ENCODE results near the gene CDC42EP3.

Gene CDC42EP3

DNA sequence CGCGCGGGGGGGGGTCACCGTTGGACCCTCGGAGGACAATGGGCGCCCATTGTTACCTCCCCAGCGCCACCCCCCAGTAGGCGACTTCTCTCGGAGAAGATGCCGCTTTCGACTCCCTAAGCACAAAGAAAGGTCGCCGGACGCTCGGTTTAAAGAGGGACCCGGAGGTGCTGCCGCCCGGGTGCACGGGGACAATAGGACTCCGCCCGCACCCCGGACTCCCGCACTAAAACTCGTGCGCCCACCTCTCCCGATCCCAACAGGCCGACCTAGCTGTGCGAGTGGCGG is 318 bp upstream of the CDC42EP3 start:
- Mint-ChIP-seq H3K36me3 (ENCODE audit: low read depth) (peaks cover 44% of the 10 kb centered on the region), H3K9me3 (no peaks in the 10 kb centered on the region), H3K4me1 (ENCODE audit: low read depth) (peaks cover 58% of the 10 kb centered on the region), H3K27me3 (no peaks in the 10 kb centered on the region), H3K27ac (peak overlapping the region; percentile 91), H3K4me3 (peak overlapping the region; percentile 84)
- DNase-seq = no peak

DNA sequence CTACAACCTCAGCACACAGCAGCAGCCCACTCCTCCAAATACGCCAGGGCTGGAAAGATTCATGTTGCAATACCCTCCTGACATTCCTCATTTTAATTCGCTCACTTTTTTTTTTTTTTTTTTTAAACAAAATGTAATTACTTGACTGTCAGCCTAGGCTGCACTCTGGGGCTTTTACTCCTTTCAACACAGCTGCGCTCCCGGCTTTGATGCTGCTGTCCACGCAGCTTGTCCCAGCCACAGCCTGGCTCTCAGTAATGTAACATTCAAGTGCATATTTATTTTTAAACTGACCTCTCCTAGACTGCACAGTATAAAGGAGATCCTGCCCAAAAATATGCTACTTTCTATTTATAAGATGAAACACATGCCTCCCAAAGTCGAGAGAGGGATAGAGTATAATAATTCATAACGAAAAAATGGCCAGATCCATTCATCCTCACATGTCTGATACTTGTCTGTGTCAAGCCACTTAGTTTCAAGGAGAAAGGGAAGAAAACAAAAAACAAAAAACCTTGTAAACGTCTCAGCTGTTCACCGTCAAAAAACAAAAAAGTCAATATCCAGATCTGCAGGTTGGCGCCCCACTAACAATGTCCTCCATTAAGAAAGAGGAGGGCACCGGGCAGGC is 949 bp downstream of the CDC42EP3 start:
- Mint-ChIP-seq H3K36me3 (ENCODE audit: low read depth) (peaks cover 56% of the 10 kb centered on the region), H3K27me3 (no peaks in the 10 kb centered on the region), H3K4me3 (peak overlapping the region; percentile 96), H3K27ac (peak overlapping the region; percentile 96), H3K4me1 (ENCODE audit: low read depth) (peaks cover 59% of the 10 kb centered on the region), H3K9me3 (no peaks in the 10 kb centered on the region)
- DNase-seq = no peak

DNA sequence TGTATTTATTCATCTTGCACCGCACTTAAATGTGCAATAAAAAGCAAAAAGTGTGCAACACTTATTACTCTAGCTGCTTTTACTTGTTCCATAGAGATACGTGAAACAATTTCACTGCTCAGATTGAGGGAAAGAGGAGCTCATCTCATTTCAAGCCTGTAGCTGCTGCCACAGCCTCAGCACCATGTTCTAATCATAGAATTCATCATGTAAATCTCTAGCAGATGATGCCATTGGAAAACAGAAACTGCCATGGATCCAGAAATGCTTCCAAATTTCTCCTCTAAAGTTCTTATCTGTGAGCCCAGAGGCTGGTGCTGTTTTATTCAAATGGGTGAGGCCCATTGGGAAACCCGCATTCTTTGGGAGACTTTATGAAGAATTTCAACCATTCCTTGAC is 2.0 kb downstream of the CDC42EP3 start:
- peak overlapping the region; percentile 96 for H3K4me3 Mint-ChIP-seq
- peak overlapping the region; percentile 96 for H3K27ac Mint-ChIP-seq
- H3K27me3 Mint-ChIP-seq = no peaks in the 10 kb centered on the region
- DNase-seq = no peak
- H3K4me1 Mint-ChIP-seq (ENCODE audit: low read depth) = peaks cover 62% of the 10 kb centered on the region
- no peaks in the 10 kb centered on the region for H3K9me3 Mint-ChIP-seq
- peaks cover 64% of the 10 kb centered on the region for H3K36me3 Mint-ChIP-seq (ENCODE audit: low read depth)

GRCh38 chr2:37667704-37668103 is 3.7 kb downstream of the CDC42EP3 start:
- H3K27ac Mint-ChIP-seq = peak overlapping the region; percentile 71
- no peaks in the 10 kb centered on the region for H3K9me3 Mint-ChIP-seq
- DNase-seq = no peak
- peak overlapping the region; percentile 96 for H3K4me3 Mint-ChIP-seq
- peaks cover 80% of the 10 kb centered on the region for H3K36me3 Mint-ChIP-seq (ENCODE audit: low read depth)
- H3K4me1 Mint-ChIP-seq (ENCODE audit: low read depth) = peaks cover 70% of the 10 kb centered on the region
- no peaks in the 10 kb centered on the region for H3K27me3 Mint-ChIP-seq

- DNase-seq = no peak
- peaks cover 85% of the 10 kb centered on the region for H3K36me3 Mint-ChIP-seq (ENCODE audit: low read depth)
- no peaks in the 10 kb centered on the region for H3K9me3 Mint-ChIP-seq
- H3K27me3 Mint-ChIP-seq = no peaks in the 10 kb centered on the region
- no peak overlapping the region for H3K4me3 Mint-ChIP-seq
- peaks cover 76% of the 10 kb centered on the region for H3K4me1 Mint-ChIP-seq (ENCODE audit: low read depth)
- peak overlapping the region; percentile 78 for H3K27ac Mint-ChIP-seq
Observed at GRCh38 chr2:37666772-37667171, 4.7 kb downstream of the CDC42EP3 start.

- DNase-seq = no peak
- peak overlapping the region; percentile 77 for H3K27ac Mint-ChIP-seq
- H3K4me1 Mint-ChIP-seq (ENCODE audit: low read depth) = peaks cover 85% of the 10 kb centered on the region
- H3K27me3 Mint-ChIP-seq = no peaks in the 10 kb centered on the region
- no peaks in the 10 kb centered on the region for H3K9me3 Mint-ChIP-seq
- peaks cover 91% of the 10 kb centered on the region for H3K36me3 Mint-ChIP-seq (ENCODE audit: low read depth)
- peak overlapping the region; percentile 2 for H3K4me3 Mint-ChIP-seq
Observed at GRCh38 chr2:37665604-37666362, 5.7 kb downstream of the CDC42EP3 start.

- Mint-ChIP-seq H3K36me3 (ENCODE audit: low read depth) (peaks cover 91% of the 10 kb centered on the region), H3K9me3 (no peaks in the 10 kb centered on the region), H3K4me3 (no peak overlapping the region), H3K27ac (peak overlapping the region; percentile 82), H3K27me3 (no peaks in the 10 kb centered on the region), H3K4me1 (ENCODE audit: low read depth) (peaks cover 91% of the 10 kb centered on the region)
- no peak for DNase-seq
Observed at GRCh38 chr2:37665043-37665442, 6.4 kb downstream of the CDC42EP3 start.

DNA sequence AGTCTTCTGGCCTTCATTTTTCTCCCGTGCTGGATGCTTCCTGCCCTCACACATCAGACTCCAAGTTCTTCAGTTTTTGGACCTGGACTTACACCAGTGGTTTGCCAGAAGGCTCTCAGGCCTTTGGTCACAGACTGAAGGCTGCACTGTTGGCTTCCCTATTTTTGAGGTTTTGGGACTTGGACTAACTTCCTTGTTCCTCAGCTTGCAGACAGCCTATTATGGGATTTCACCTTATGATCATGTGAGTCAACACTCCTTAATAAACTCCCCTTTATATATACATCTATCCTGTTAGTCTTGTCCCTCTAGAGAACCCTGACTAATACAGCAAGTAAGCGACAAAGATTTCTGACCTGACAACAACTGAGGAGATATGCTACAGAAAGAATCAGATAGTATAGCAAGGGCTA is 7.2 kb downstream of the CDC42EP3 start:
- peaks cover 91% of the 10 kb centered on the region for H3K36me3 Mint-ChIP-seq (ENCODE audit: low read depth)
- DNase-seq = no peak
- H3K9me3 Mint-ChIP-seq = no peaks in the 10 kb centered on the region
- H3K4me3 Mint-ChIP-seq = no peak overlapping the region
- peaks cover 91% of the 10 kb centered on the region for H3K4me1 Mint-ChIP-seq (ENCODE audit: low read depth)
- peak overlapping the region; percentile 82 for H3K27ac Mint-ChIP-seq
- H3K27me3 Mint-ChIP-seq = no peaks in the 10 kb centered on the region

GRCh38 chr2:37663390-37663789 is 8.1 kb downstream of the CDC42EP3 start:
- no peak for DNase-seq
- Mint-ChIP-seq H3K27me3 (no peaks in the 10 kb centered on the region), H3K36me3 (ENCODE audit: low read depth) (peaks cover 92% of the 10 kb centered on the region), H3K27ac (peak overlapping the region; percentile 82), H3K4me1 (ENCODE audit: low read depth) (peaks cover 92% of the 10 kb centered on the region), H3K9me3 (no peaks in the 10 kb centered on the region), H3K4me3 (no peak overlapping the region)

- Mint-ChIP-seq H3K36me3 (ENCODE audit: low read depth) (peaks cover 91% of the 10 kb centered on the region), H3K4me1 (ENCODE audit: low read depth) (peaks cover 97% of the 10 kb centered on the region), H3K27ac (peak overlapping the region; percentile 91), H3K27me3 (no peaks in the 10 kb centered on the region), H3K9me3 (no peaks in the 10 kb centered on the region), H3K4me3 (no peak overlapping the region)
- no peak for DNase-seq
Observed at GRCh38 chr2:37659723-37660122, 11.7 kb downstream of the CDC42EP3 start.

GRCh38 chr2:37658682-37659081 is 12.8 kb downstream of the CDC42EP3 start:
- Mint-ChIP-seq H3K4me3 (no peak overlapping the region), H3K27ac (peak overlapping the region; percentile 91), H3K36me3 (ENCODE audit: low read depth) (peaks cover 90% of the 10 kb centered on the region), H3K27me3 (no peaks in the 10 kb centered on the region), H3K9me3 (no peaks in the 10 kb centered on the region), H3K4me1 (ENCODE audit: low read depth) (peaks cover 97% of the 10 kb centered on the region)
- no peak for DNase-seq

- H3K36me3 Mint-ChIP-seq (ENCODE audit: low read depth) = peaks cover 90% of the 10 kb centered on the region
- no peak for DNase-seq
- H3K4me1 Mint-ChIP-seq (ENCODE audit: low read depth) = peaks cover 98% of the 10 kb centered on the region
- no peak overlapping the region for H3K4me3 Mint-ChIP-seq
- H3K27me3 Mint-ChIP-seq = no peaks in the 10 kb centered on the region
- H3K27ac Mint-ChIP-seq = peak overlapping the region; percentile 91
- no peaks in the 10 kb centered on the region for H3K9me3 Mint-ChIP-seq
Observed at GRCh38 chr2:37657471-37657870, 14.0 kb downstream of the CDC42EP3 start.

DNA sequence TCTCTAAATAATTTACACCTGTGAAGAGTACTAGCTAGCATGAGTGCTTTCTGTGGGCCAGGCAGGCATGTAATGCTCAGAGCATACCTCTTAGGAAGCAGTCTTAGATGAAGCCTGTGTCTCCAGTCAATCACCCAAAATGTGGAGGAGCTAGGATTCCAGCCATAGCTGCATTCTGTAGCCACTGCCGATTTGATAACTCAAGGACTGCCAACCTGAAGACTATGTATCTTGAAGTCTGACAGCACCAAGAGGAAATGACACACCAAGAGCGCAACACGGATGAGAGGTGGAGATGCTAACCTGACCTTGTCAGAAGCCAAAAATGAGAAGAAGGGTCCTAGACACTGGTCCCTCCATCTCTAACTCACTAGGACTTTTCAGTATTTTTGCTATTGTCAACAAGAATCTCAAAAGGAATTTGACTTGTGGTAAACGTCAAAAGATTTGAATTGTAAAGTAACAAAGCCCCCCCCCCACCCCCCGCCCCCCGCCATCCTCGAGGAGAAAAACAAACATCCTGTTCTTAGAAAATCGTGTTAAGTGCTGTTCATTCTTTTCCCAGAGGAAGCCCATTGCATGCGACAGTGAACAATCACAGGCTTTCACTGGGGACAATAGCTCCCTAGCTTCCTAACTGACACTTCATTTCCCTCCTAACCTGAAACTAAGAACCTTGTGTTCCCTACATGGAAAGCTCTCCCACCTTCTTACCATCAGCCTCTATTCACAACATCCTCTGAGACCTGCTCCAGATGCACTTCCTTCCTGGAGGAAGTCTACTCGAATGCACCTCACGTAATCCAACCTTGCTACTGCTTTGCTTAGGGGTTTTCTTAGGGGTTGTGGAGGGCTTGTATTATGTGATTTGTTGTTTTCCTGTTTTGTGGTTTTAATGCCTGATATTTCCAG is 14.7 kb downstream of the CDC42EP3 start:
- Mint-ChIP-seq H3K27ac (peak overlapping the region; percentile 91), H3K27me3 (no peaks in the 10 kb centered on the region), H3K9me3 (no peaks in the 10 kb centered on the region), H3K4me1 (ENCODE audit: low read depth) (peaks cover 95% of the 10 kb centered on the region), H3K4me3 (peak overlapping the region; percentile 37), H3K36me3 (ENCODE audit: low read depth) (peaks cover 87% of the 10 kb centered on the region)
- no peak for DNase-seq

- Mint-ChIP-seq H3K27ac (peak overlapping the region; percentile 89), H3K4me3 (peak overlapping the region; percentile 52), H3K4me1 (ENCODE audit: low read depth) (peaks cover 96% of the 10 kb centered on the region), H3K36me3 (ENCODE audit: low read depth) (peaks cover 85% of the 10 kb centered on the region), H3K9me3 (no peaks in the 10 kb centered on the region), H3K27me3 (no peaks in the 10 kb centered on the region)
- DNase-seq = no peak
Observed at GRCh38 chr2:37654932-37655841, 16.3 kb downstream of the CDC42EP3 start.

Measured in activated T-cell treated with anti-CD3 and anti-CD28 coated beads, Interleukin-2, amount 50 U/mL, for 24 hours (primary cell).